Esophagus squamous epithelium (tissue), 4 donors: ENCODE measurements around the gene ADAMTS7.

ENCODE experiments used
- POLR2A ChIP-seq, 4 donors: fragments of 450-650 bp; IDR thresholded peaks; one replicate each; pipeline ENCODE4 v1.6.1; 2017; ENCODE audit warnings: antibody characterized with exemption in 4 of 4, mild to moderate bottlenecking in 4 of 4, moderate library complexity in 3 of 4
- TF ChIP-seq, protein P1 (sequence below), 6 experiments: fragments of 450-650 bp in 4 of 6; fragments of 200-600 bp in 2 of 6; sonication (generic) in 2 of 6; IDR thresholded peaks; one replicate each; pipeline ENCODE4 v1.5.1; 2016 to 2019; ENCODE audit warnings: antibody characterized with exemption in 6 of 6, mild to moderate bottlenecking in 4 of 6, moderate library complexity in 4 of 6

DNA sequence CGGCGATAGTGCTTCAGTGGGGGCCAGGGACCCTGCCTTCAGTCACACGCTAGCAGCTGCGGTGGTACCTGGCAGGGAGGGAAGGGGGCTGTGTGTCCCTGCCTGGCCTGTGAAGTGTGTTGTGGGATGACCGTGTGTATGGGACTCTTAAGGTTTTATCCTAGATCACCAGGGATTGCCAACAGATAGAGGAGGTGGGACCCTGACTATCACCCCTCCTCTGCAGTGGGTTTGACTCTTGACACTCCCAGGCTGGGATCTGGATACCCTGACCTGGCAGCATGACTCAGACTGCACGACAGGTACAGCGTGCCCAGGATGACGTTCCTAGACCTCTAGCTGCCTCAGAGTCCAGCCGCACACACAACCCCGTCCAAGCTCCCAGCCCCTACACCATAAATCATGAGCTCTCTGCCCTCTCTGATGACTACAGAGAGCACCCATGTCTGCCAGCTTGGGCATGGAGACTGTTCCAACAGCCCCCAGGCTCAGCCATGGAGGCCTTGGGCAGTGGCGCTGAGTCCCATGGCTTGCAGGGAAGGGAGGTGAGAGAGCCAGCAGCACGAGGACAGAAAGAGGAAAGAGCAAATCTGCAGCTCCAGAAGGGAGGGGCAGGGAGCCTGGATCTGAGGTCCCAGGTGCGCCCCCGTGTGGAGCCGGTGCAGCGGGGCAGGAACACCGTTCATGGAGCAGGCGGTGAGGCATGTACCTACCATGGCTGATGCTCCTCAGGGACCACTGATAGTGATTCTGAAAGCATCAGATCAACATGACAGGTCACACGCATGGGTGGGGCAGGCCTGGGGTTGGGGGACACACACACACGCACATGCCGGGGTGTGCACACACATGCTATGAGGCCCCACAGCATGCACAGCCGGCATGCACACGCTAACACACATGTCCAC, 71.0 kb downstream of the ADAMTS7 start:
- TF ChIP-seq, protein P1, sequence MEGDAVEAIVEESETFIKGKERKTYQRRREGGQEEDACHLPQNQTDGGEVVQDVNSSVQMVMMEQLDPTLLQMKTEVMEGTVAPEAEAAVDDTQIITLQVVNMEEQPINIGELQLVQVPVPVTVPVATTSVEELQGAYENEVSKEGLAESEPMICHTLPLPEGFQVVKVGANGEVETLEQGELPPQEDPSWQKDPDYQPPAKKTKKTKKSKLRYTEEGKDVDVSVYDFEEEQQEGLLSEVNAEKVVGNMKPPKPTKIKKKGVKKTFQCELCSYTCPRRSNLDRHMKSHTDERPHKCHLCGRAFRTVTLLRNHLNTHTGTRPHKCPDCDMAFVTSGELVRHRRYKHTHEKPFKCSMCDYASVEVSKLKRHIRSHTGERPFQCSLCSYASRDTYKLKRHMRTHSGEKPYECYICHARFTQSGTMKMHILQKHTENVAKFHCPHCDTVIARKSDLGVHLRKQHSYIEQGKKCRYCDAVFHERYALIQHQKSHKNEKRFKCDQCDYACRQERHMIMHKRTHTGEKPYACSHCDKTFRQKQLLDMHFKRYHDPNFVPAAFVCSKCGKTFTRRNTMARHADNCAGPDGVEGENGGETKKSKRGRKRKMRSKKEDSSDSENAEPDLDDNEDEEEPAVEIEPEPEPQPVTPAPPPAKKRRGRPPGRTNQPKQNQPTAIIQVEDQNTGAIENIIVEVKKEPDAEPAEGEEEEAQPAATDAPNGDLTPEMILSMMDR (IDR thresholded peaks at IDR 0.05) = peak in 2 of 6 experiments; percentile 44 to 50
- TF ChIP-seq POLR2A (IDR thresholded peaks at IDR 0.05) = no peak
